Gastrocnemius medialis (tissue), 4 donors: Measurements from ENCODE around the gene VCL.

Experiments
- CTCF ChIP-seq, 5 experiments: fragments of 450-650 bp in 3 of 5; fragments of 200-600 bp in 2 of 5; sonication (generic) in 2 of 5; IDR thresholded peaks in 4 of 5; conservative IDR thresholded peaks in 1 of 5; 1 replicate in 4 of 5; 2 replicates in 1 of 5; pipeline ENCODE4 v1.5.1; 2016 to 2019; ENCODE audit warnings: antibody characterized with exemption in 5 of 5, mild to moderate bottlenecking in 3 of 5, moderate library complexity in 3 of 5
- POLR2A ChIP-seq, 2 donors: fragments of 450-650 bp; IDR thresholded peaks; one replicate each; pipeline ENCODE4 v1.6.1; 2017; ENCODE audit warnings: antibody characterized with exemption in 2 of 2, mild to moderate bottlenecking in 2 of 2, moderate library complexity in 2 of 2

- TF ChIP-seq CTCF (IDR thresholded peaks at IDR 0.05 in 4 of 5, conservative IDR thresholded peaks at IDR 0.05 in 1 of 5): no peak
- TF ChIP-seq POLR2A (IDR thresholded peaks at IDR 0.05): no peak
Measured at GRCh38 chr10:73967544-73967943, 30.4 kb upstream of the VCL start.
